Islet precursor cell (in vitro differentiated cells): Measurements from ENCODE around the gene RFC2.
"Not testable (repeated sequence)": the region's sequence is repeated elsewhere in the genome, so short reads cannot be mapped to it uniquely, and the experiment has no call there.

Experiments
- DNase-seq: peaks from one replicate; pipeline ENCODE4 v3.0.0-alpha.2; 2018

Gene RFC2

GRCh38 chr7:74216361-74216761 lies 37.8 kb downstream of the RFC2 start:
- no peak for DNase-seq

GRCh38 chr7:74215921-74216320 lies 38.3 kb downstream of the RFC2 start:
- DNase-seq, result no peak

- no peak for DNase-seq
Measured at GRCh38 chr7:74214816-74215630, 39.2 kb downstream of the RFC2 start.

- DNase-seq, result no peak
Measured at GRCh38 chr7:74212661-74213060, 41.5 kb downstream of the RFC2 start.

- DNase-seq, result not testable (repeated sequence)
Measured at GRCh38 chr7:74208241-74208640, 46.0 kb downstream of the RFC2 start.

GRCh38 chr7:74207586-74207985 lies 46.6 kb downstream of the RFC2 start:
- DNase-seq, result no peak

GRCh38 chr7:74206589-74207120 lies 47.5 kb downstream of the RFC2 start:
- DNase-seq, result peak; percentile 92

GRCh38 chr7:74206052-74206451 lies 48.1 kb downstream of the RFC2 start:
- DNase-seq, result not testable (repeated sequence)

- no peak for DNase-seq
Measured at GRCh38 chr7:74203956-74204618, 50.1 kb downstream of the RFC2 start.

GRCh38 chr7:74202841-74203556 lies 51.2 kb downstream of the RFC2 start:
- DNase-seq, result peak; percentile 63

GRCh38 chr7:74199551-74200355 lies 54.4 kb downstream of the RFC2 start:
- peak; percentile 77 for DNase-seq

- DNase-seq, result no peak
Measured at GRCh38 chr7:74197449-74198124, 56.6 kb downstream of the RFC2 start.

- DNase-seq, result not testable (repeated sequence)
Measured at GRCh38 chr7:74195968-74196654, 58.1 kb downstream of the RFC2 start.

GRCh38 chr7:74195139-74195860 lies 58.9 kb downstream of the RFC2 start:
- DNase-seq, result not testable (repeated sequence)

- DNase-seq, result no peak
Measured at GRCh38 chr7:74194686-74195085, 59.5 kb downstream of the RFC2 start.

- DNase-seq, result no peak
Measured at GRCh38 chr7:74193913-74194312, 60.3 kb downstream of the RFC2 start.

- no peak for DNase-seq
Measured at GRCh38 chr7:74193054-74193453, 61.1 kb downstream of the RFC2 start.

GRCh38 chr7:74191231-74191630 lies 63.0 kb downstream of the RFC2 start:
- no peak for DNase-seq

- DNase-seq, result no peak
Measured at GRCh38 chr7:74190259-74190658, 63.9 kb downstream of the RFC2 start.

- DNase-seq, result no peak
Measured at GRCh38 chr7:74187915-74188675, 66.1 kb downstream of the RFC2 start.
